ENCODE measurements around the gene KLHL17. TPM values are rescaled to one million over a fixed set of nuclear protein-coding genes. Genes with fewer than 3 reads are reported as not detected.

KLHL17 gene
- polyA plus RNA-seq, 1 donor (not counting 4 experiments of a cell fraction or from before 2014, with no cell fraction given) = 6.5 TPM

- Histone ChIP-seq H3K4me2 (ENCODE audit: control insufficient read depth, extremely low read depth, insufficient read depth, low read depth, low read length) (no peak overlapping the region), H4K20me1 (ENCODE audit: control insufficient read depth, extremely low read depth, insufficient read depth, low read length) (peaks cover 12% of the 10 kb centered on the region), H3K4me1 (ENCODE audit: control insufficient read depth, extremely low read depth, insufficient read depth, low read length) (peaks cover 5% of the 10 kb centered on the region), H3K9ac (ENCODE audit: control insufficient read depth, extremely low read depth, insufficient read depth, low read length) (no peak overlapping the region), H3K79me2 (ENCODE audit: control insufficient read depth, insufficient read depth, low read length) (no peaks in the 10 kb centered on the region), H3K9me3 (ENCODE audit: control insufficient read depth, low read depth, low read length) (no peaks in the 10 kb centered on the region), H3K4me3 (ENCODE audit: control insufficient read depth in 2 of 3, extremely low read depth in 1 of 3, insufficient read depth in 2 of 3, low read depth in 1 of 3, low read length in 3 of 3) (no peak overlapping the region), H3K27me3 (ENCODE audit: control insufficient read depth, extremely low read depth, insufficient read depth, low read length) (peaks cover 78% of the 10 kb centered on the region), H3K36me3 (ENCODE audit: control insufficient read depth in 2 of 2, extremely low read depth in 1 of 2, insufficient read depth in 2 of 2, low read length in 2 of 2) (no peaks in the 10 kb centered on the region), H3K9me1 (ENCODE audit: control insufficient read depth, extremely low read depth, insufficient read depth, low read length) (no peaks in the 10 kb centered on the region), H3K27ac (ENCODE audit: control insufficient read depth, insufficient read depth, low read length) (no peak overlapping the region), H2AFZ (ENCODE audit: control insufficient read depth, low read length) (no peak overlapping the region)
- no peak for FAIRE-seq
- dilution Hi-C loops (cut with MboI; ENCODE audit: extremely low pct_ligation_motif_present, low sequenced_read_pairs) = no loop called here
- DNase-seq (ENCODE audit: low read depth, low spot score) = no peak
- no peak for TF ChIP-seq CTCF (optimal IDR thresholded peaks at IDR 0.05 in 1 of 3, IDR thresholded peaks at IDR 0.05 in 1 of 3, conservative IDR thresholded peaks at IDR 0.05 in 1 of 3; ENCODE audit: extremely low read depth in 1 of 3, insufficient read depth in 2 of 3, low read length in 3 of 3)
- no peak for TF ChIP-seq EZH2 (IDR thresholded peaks at IDR 0.05; ENCODE audit: low read length)
These were observed 46.8 kb upstream of the KLHL17 start for GRCh38 chr1:913491-914130.

GRCh38 chr1:914131-914890, 46.1 kb upstream of the KLHL17 start:
- Histone ChIP-seq H4K20me1 (ENCODE audit: control insufficient read depth, extremely low read depth, insufficient read depth, low read length) (peaks cover 16% of the 10 kb centered on the region), H3K4me1 (ENCODE audit: control insufficient read depth, extremely low read depth, insufficient read depth, low read length) (peaks cover 5% of the 10 kb centered on the region), H3K36me3 (ENCODE audit: control insufficient read depth in 2 of 2, extremely low read depth in 1 of 2, insufficient read depth in 2 of 2, low read length in 2 of 2) (no peaks in the 10 kb centered on the region), H3K9me3 (ENCODE audit: control insufficient read depth, low read depth, low read length) (no peaks in the 10 kb centered on the region), H2AFZ (ENCODE audit: control insufficient read depth, low read length) (no peak overlapping the region), H3K27ac (ENCODE audit: control insufficient read depth, insufficient read depth, low read length) (no peak overlapping the region), H3K9me1 (ENCODE audit: control insufficient read depth, extremely low read depth, insufficient read depth, low read length) (no peaks in the 10 kb centered on the region), H3K9ac (ENCODE audit: control insufficient read depth, extremely low read depth, insufficient read depth, low read length) (no peak overlapping the region), H3K79me2 (ENCODE audit: control insufficient read depth, insufficient read depth, low read length) (no peaks in the 10 kb centered on the region), H3K4me3 (ENCODE audit: control insufficient read depth in 2 of 3, extremely low read depth in 1 of 3, insufficient read depth in 2 of 3, low read depth in 1 of 3, low read length in 3 of 3) (no peak overlapping the region), H3K27me3 (ENCODE audit: control insufficient read depth, extremely low read depth, insufficient read depth, low read length) (peaks cover 85% of the 10 kb centered on the region), H3K4me2 (ENCODE audit: control insufficient read depth, extremely low read depth, insufficient read depth, low read depth, low read length) (no peak overlapping the region)
- no peak for DNase-seq (ENCODE audit: low read depth, low spot score)
- FAIRE-seq = no peak
- dilution Hi-C loops (cut with MboI; ENCODE audit: extremely low pct_ligation_motif_present, low sequenced_read_pairs) = no loop called here
- TF ChIP-seq CTCF (optimal IDR thresholded peaks at IDR 0.05 in 1 of 3, IDR thresholded peaks at IDR 0.05 in 1 of 3, conservative IDR thresholded peaks at IDR 0.05 in 1 of 3; ENCODE audit: extremely low read depth in 1 of 3, insufficient read depth in 2 of 3, low read length in 3 of 3) = no peak
- TF ChIP-seq EZH2 (IDR thresholded peaks at IDR 0.05; ENCODE audit: low read length) = no peak
